Activated T-helper 2 cell treated with anti-CD3 and anti-CD28 coated beads, Interferon-gamma antibody, Interleukin-2, Interleukin-4, amounts not matched to agents 10 μg/mL and 5 μg/mL and 100 μg/mL, durations not matched to agents 14 hours and 24 hours and 36 hours (primary cell): ENCODE measurements around the gene TMC8. TPM values are rescaled to one million over a fixed set of nuclear protein-coding genes. Genes with fewer than 3 reads are reported as not detected.

Source experiments
- DNase-seq: peaks from one replicate; pipeline ENCODE4 v3.0.0; 2021; ENCODE audit warnings: low spot score
- H3K27ac Mint-ChIP-seq: one replicate; pipeline ENCODE4 v1.8.0; 2021; ENCODE audit warnings: mixed read lengths
- H3K27me3 Mint-ChIP-seq: one replicate; pipeline ENCODE4 v1.8.0; 2021; ENCODE audit warnings: low read depth, mixed read lengths
- H3K36me3 Mint-ChIP-seq: one replicate; pipeline ENCODE4 v1.8.0; 2021; ENCODE audit warnings: low read depth, mixed read lengths
- H3K4me1 Mint-ChIP-seq: one replicate; pipeline ENCODE4 v1.8.0; 2021; ENCODE audit warnings: low read depth, mixed read lengths
- H3K4me3 Mint-ChIP-seq: one replicate; pipeline ENCODE4 v1.8.0; 2021; ENCODE audit warnings: low read depth, mild to moderate bottlenecking, moderate library complexity, mixed read lengths
- H3K9me3 Mint-ChIP-seq: one replicate; pipeline ENCODE4 v1.8.0; 2021; ENCODE audit warnings: mixed read lengths
- intact Hi-C: fragments of 100-400 bp; cut with micrococcal nuclease; formaldehyde crosslinking; loops from one replicate; pipeline ENCODE4 v1.15.1; 2023
- total RNA-seq: library from RNA; stranded (reverse); gene quantifications from 2 replicates; pipeline ENCODE4 v1.2.3, GENCODE V29; 2022

Gene TMC8
- total RNA-seq, 1 donor from 2014 or later: 196 TPM

- H3K27me3 Mint-ChIP-seq: no peaks in the 10 kb centered on the region
- peak; percentile 68 for DNase-seq
- H3K27ac Mint-ChIP-seq: peak within 1 kb of the TSS; percentile 98
- H3K4me3 Mint-ChIP-seq: peak within 1 kb of the TSS; percentile 91
- H3K36me3 Mint-ChIP-seq: peaks cover 45% of the 10 kb centered on the region
- H3K9me3 Mint-ChIP-seq: no peaks in the 10 kb centered on the region
- intact Hi-C loops: loop anchor here (1.0 to 10.0 kb wide), 3 partner anchors 12 to 1394 kb away; partner anchors contain the start of genes MFSD11 and SRSF2
- H3K4me1 Mint-ChIP-seq: peaks cover 37% of the 10 kb centered on the region
These were observed 1.8 kb upstream of the TMC8 start, which contains the start of gene TMC6 for GRCh38 chr17:78128551-78129350. Gene TMC6, minus strand, starts transcription at chr17:78128755. Its CDS starts 1,923 bp downstream, at chr17:78126832.

GRCh38 chr17:78129351-78130089, 1.1 kb upstream of the TMC8 start:
- Mint-ChIP-seq H3K27ac (peak overlapping the region; percentile 98), H3K27me3 (no peaks in the 10 kb centered on the region), H3K9me3 (no peaks in the 10 kb centered on the region), H3K4me3 (peak overlapping the region; percentile 91), H3K36me3 (peaks cover 45% of the 10 kb centered on the region), H3K4me1 (peaks cover 40% of the 10 kb centered on the region)
- intact Hi-C loops: loop anchor here (1.0 to 10.0 kb wide), 6 partner anchors 8 to 1395 kb away; partner anchors contain the start of genes MFSD11 and SRSF2
- no peak for DNase-seq

DNA sequence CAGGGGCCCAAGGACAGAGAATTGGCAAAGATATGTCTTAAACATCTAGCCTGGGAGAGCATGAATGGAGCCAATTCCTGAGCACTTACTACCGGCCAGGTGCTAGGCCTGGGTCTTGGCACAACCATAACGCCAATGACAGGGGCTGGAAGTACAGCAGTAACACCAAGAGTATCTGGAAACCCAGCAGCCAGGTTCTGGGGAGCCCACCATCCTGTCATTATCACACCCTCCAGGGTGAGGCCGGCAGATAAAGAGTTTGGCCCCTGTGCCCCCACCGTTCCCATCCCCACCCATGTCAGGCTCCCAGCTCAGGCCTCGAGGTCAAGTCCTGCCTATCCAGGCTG, 508 bp upstream of the TMC8 start:
- Mint-ChIP-seq H3K9me3 (no peaks in the 10 kb centered on the region), H3K4me1 (peaks cover 42% of the 10 kb centered on the region), H3K4me3 (peak overlapping the region; percentile 90), H3K27me3 (no peaks in the 10 kb centered on the region), H3K27ac (peak overlapping the region; percentile 98), H3K36me3 (peaks cover 50% of the 10 kb centered on the region)
- no peak for DNase-seq
- intact Hi-C loops: loop anchor here (1.0 to 5.0 kb wide), 3 partner anchors 9 to 227 kb away; no protein-coding TSS in a partner anchor

DNA sequence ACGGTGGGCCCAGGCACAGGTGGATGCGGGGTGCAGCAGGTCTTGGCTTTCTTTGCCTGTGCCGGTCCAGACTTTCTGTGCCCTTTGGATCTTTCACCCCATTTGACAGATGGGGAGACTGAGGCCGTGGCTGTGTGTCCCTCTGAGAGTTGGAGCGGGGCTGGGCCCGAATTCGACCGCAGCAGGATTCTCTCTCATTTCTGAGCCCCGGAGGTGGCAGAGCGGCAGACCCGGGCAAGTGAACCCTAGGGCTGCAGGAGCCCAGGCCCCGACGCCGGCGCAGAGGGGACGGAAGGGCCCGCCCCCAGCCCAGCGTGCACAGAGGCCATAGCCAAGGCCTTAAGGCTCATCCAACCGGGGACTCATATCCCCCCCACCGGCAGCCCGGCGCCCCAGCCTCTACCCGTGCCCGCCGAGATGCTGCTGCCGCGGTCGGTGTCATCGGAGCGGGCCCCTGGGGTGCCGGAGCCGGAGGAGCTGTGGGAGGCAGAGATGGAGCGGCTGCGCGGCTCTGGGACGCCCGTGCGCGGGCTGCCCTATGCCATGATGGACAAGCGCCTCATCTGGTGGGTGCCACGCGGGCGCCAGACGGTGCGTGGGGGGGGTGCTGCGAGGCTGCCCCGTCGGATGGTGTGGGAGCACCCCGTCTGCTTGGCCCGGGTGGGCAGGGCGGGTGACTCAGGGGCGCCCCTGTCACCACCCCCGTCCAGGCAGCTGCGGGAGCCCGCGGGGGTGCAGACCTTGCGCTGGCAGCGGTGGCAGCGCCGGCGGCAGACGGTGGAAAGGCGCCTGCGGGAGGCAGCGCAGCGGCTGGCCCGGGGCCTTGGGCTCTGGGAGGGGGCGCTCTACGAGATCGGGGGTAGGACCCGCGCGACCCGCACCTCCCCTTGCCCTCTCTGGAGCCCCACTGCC, 857 bp downstream of the TMC8 start:
- DNase-seq: no peak
- Mint-ChIP-seq H3K4me1 (peaks cover 46% of the 10 kb centered on the region), H3K27me3 (no peaks in the 10 kb centered on the region), H3K36me3 (peaks cover 56% of the 10 kb centered on the region), H3K4me3 (peak overlapping the region; percentile 90), H3K9me3 (no peaks in the 10 kb centered on the region), H3K27ac (peak overlapping the region; percentile 98)
- intact Hi-C loops: loop anchor here (5.0 kb wide), 2 partner anchors 46 to 226 kb away; no protein-coding TSS in a partner anchor

DNA sequence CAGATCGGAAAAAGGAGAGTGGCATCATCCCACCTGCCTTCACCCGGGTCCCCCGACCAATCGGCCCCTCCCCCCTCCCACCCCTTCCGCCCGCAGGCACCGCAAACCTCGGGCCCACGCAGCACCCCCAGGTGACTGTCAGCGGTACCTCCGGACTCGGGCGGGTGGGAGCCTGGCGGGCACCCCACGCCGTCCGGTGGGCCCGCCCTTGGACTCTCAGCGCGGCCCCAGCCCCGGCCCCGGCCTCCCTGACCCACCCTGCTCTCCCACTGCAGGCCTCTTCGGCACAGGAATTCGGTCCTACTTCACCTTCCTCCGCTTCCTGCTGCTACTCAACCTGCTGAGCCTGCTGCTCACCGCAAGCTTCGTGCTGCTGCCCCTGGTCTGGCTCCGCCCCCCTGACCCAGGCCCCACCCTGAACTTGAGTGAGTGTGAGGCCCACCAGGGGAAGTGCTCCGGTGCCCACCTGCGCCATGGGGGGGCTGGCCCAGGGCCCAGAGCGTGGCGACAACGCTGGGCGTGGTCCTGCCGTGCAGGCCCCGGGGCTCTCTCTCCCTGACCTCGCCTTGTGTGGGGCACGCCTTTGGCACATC, 1.6 kb downstream of the TMC8 start:
- no peaks in the 10 kb centered on the region for H3K9me3 Mint-ChIP-seq
- peak; percentile 71 for DNase-seq
- peak overlapping the region; percentile 75 for H3K4me3 Mint-ChIP-seq
- H3K4me1 Mint-ChIP-seq: peaks cover 52% of the 10 kb centered on the region
- H3K36me3 Mint-ChIP-seq: peaks cover 60% of the 10 kb centered on the region
- intact Hi-C loops: loop anchor here (5.0 kb wide), 2 partner anchors 45 to 225 kb away; no protein-coding TSS in a partner anchor
- H3K27me3 Mint-ChIP-seq: no peaks in the 10 kb centered on the region
- H3K27ac Mint-ChIP-seq: peak overlapping the region; percentile 53

DNA sequence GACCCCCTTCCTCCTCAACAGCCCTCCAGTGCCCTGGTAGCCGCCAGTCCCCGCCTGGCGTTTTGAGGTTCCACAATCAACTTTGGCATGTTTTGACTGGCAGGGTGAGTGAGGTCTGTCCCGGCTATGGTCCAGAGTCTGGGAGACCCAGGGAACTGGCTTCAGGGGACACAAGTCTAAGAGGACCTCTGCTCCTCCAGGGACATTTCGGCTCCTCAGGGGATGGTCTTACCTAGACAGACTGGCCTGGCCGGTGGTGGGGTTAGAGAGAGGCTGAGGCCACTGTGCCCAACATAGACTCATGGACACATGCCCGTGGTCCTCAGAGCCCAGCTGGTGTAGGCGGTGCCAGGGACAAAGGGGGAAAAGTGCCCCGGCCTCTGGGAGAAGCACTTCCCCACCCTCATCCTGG, 2.2 kb downstream of the TMC8 start:
- peaks cover 57% of the 10 kb centered on the region for H3K4me1 Mint-ChIP-seq
- H3K27ac Mint-ChIP-seq: peak overlapping the region; percentile 52
- no peaks in the 10 kb centered on the region for H3K27me3 Mint-ChIP-seq
- no peaks in the 10 kb centered on the region for H3K9me3 Mint-ChIP-seq
- DNase-seq: no peak
- H3K4me3 Mint-ChIP-seq: peak overlapping the region; percentile 75
- H3K36me3 Mint-ChIP-seq: peaks cover 63% of the 10 kb centered on the region
- intact Hi-C loops: loop anchor here (5.0 kb wide), 2 partner anchors 45 to 225 kb away; no protein-coding TSS in a partner anchor

- no peak for DNase-seq
- Mint-ChIP-seq H3K36me3 (peaks cover 63% of the 10 kb centered on the region), H3K9me3 (no peaks in the 10 kb centered on the region), H3K27ac (peak overlapping the region; percentile 54), H3K4me1 (peaks cover 57% of the 10 kb centered on the region), H3K4me3 (peak overlapping the region; percentile 75), H3K27me3 (no peaks in the 10 kb centered on the region)
- intact Hi-C loops: loop anchor here (5.0 kb wide), 2 partner anchors 44 to 224 kb away; no protein-coding TSS in a partner anchor
These were observed 2.8 kb downstream of the TMC8 start for GRCh38 chr17:78133179-78133951.

DNA sequence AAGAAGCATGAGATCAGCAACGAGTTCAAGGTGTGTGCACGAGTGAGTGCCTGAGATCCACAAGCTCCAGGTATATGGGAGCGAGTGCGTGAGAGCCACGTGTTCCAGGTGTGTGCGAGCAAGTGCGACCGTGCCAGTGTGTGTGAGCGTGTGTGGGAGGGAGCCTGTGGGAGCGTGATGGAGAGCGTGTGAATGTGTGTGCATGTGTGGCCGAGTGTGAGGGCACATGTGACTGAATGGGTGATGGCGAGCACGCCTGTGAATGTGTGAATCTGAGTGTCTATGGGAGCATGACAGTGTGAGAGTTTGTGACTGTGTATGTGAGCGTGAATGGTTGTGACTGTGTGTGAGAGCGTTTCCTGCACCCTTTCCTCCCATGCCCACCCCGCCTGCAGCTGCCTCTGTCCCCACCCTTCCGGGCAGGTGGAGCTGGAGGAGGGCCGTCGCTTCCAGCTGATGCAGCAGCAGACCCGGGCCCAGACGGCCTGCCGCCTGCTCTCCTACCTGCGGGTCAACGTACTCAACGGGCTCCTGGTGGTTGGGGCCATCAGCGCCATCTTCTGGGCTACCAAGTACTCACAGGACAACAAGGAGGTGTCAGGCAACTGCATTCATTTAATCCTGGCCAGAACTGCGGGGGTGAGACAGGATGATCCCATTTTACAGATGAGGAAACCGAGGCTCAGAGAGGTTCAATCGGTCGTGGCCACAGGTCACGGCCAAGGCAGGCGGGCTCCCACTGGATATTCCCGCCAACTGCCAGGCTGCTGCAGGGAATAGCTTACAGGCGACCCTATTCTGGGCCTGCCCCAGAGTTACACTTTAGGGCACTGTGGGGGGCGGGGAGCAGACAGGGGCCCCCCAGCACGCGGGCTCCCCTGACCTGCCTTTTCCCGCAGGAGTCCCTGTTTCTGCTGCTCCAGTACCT, 3.7 kb downstream of the TMC8 start:
- Mint-ChIP-seq H3K27me3 (no peaks in the 10 kb centered on the region), H3K9me3 (no peaks in the 10 kb centered on the region), H3K4me3 (peak overlapping the region; percentile 75), H3K36me3 (peaks cover 69% of the 10 kb centered on the region), H3K27ac (peak overlapping the region; percentile 54), H3K4me1 (peaks cover 57% of the 10 kb centered on the region)
- peak; percentile 80 for DNase-seq
- intact Hi-C loops: loop anchor here (1.0 to 5.0 kb wide), 3 partner anchors 21 to 223 kb away; no protein-coding TSS in a partner anchor

DNA sequence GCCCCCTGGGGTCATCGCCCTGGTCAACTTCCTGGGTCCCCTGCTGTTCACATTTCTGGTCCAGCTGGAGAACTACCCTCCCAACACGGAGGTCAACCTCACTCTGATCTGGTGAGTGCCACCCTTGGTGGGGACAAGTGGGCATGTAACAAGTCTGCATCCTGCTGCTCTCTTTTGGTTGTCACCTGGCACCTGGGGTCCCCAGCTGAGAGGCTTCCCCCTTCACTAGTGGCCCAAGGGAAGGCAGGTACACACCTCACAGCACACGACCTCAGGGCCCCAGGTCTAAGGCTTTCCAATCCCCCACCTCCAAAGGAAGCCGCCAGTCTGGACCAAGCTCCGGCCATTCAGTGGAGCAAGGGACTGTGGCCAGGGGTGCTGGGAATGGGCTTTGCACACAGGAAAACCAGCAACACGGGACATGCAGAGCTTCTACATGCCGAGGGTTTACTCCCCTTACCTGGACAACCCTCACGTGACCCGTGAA, 4.4 kb downstream of the TMC8 start:
- H3K27me3 Mint-ChIP-seq: no peaks in the 10 kb centered on the region
- peaks cover 71% of the 10 kb centered on the region for H3K36me3 Mint-ChIP-seq
- peaks cover 54% of the 10 kb centered on the region for H3K4me1 Mint-ChIP-seq
- intact Hi-C loops: loop anchor here (1.0 to 5.0 kb wide), 3 partner anchors 22 to 222 kb away; no protein-coding TSS in a partner anchor
- H3K9me3 Mint-ChIP-seq: no peaks in the 10 kb centered on the region
- no peak overlapping the region for H3K27ac Mint-ChIP-seq
- no peak for DNase-seq
- no peak overlapping the region for H3K4me3 Mint-ChIP-seq

DNA sequence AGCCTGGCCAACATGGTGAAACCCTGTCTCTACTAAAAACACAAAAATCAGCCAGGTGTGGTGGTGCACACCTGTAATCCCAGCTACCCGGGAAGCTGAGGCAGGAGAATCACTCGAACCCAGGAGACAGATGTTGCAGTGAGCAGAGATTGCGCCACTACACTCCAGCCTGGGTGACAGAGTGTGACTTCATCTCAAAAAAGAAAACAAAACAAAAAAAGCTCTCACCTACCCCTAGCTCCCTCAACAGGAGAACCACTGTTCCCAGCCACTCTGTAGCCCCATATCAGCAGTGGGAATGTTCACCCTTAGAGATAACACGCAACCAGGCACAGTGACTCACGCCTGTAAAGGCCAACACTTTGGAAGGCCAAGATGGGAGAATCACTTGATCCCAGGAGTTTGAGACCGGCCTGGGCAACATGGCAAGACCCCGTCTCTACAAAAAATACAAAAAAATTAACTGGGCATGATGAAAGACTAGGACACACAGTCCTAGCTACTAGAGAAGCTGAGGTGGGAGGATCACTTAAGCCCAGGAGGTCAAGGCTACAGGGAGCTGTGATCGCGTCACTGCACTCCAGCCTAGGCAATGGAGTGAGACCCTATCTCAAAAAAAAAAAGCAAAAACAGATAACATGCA, 5.4 kb downstream of the TMC8 start:
- H3K27ac Mint-ChIP-seq: peak overlapping the region; percentile 50
- peaks cover 70% of the 10 kb centered on the region for H3K36me3 Mint-ChIP-seq
- no peaks in the 10 kb centered on the region for H3K27me3 Mint-ChIP-seq
- peaks cover 56% of the 10 kb centered on the region for H3K4me1 Mint-ChIP-seq
- intact Hi-C loops: no loop called here
- H3K4me3 Mint-ChIP-seq: no peak overlapping the region
- no peak for DNase-seq
- no peaks in the 10 kb centered on the region for H3K9me3 Mint-ChIP-seq
